GM21529 (cell line): ENCODE measurements around the gene CNOT9.

Experiments used
- ATAC-seq: cut with Tn5 transposase; IDR thresholded peaks from one replicate; pipeline ENCODE4 v1.9.1; 2021; ENCODE audit not compliant: unreplicated experiment

CNOT9 gene

GRCh38 chr2:218577482-218578220, 9.0 kb downstream of the CNOT9 start:
- no peak for ATAC-seq

GRCh38 chr2:218578272-218578877, 9.7 kb downstream of the CNOT9 start:
- ATAC-seq: no peak

GRCh38 chr2:218582076-218582475, 13.4 kb downstream of the CNOT9 start:
- peak; percentile 53 for ATAC-seq

- no peak for ATAC-seq
Observed at GRCh38 chr2:218583983-218584850, 15.6 kb downstream of the CNOT9 start.

- no peak for ATAC-seq
Observed at GRCh38 chr2:218585541-218585940, 16.9 kb downstream of the CNOT9 start.

GRCh38 chr2:218605432-218605831, 36.8 kb downstream of the CNOT9 start:
- ATAC-seq: no peak

- no peak for ATAC-seq
Observed at GRCh38 chr2:218607436-218608115, 38.9 kb downstream of the CNOT9 start, which contains the start of gene PLCD4. TSS of gene PLCD4 (plus strand) at chr2:218607899. CDS start at chr2:218615740, 7,841 bp downstream.

GRCh38 chr2:218615868-218616315, 47.3 kb downstream of the CNOT9 start:
- ATAC-seq: no peak

GRCh38 chr2:218618102-218618860, 49.6 kb downstream of the CNOT9 start:
- no peak for ATAC-seq

- no peak for ATAC-seq
Observed at GRCh38 chr2:218621007-218621406, 52.4 kb downstream of the CNOT9 start.

GRCh38 chr2:218622606-218623365, 54.1 kb downstream of the CNOT9 start:
- ATAC-seq: no peak

GRCh38 chr2:218623366-218623705, 54.7 kb downstream of the CNOT9 start:
- ATAC-seq: no peak

- ATAC-seq: no peak
Observed at GRCh38 chr2:218626369-218626768, 57.7 kb downstream of the CNOT9 start.

GRCh38 chr2:218627939-218628338, 59.3 kb downstream of the CNOT9 start:
- ATAC-seq: no peak

- ATAC-seq: no peak
Observed at GRCh38 chr2:218631837-218632236, 63.2 kb downstream of the CNOT9 start.

GRCh38 chr2:218635719-218636118, 67.1 kb downstream of the CNOT9 start:
- no peak for ATAC-seq

- ATAC-seq: no peak
Observed at GRCh38 chr2:218638372-218638771, 69.7 kb downstream of the CNOT9 start.

- ATAC-seq: no peak
Observed at GRCh38 chr2:218642121-218642656, 73.5 kb downstream of the CNOT9 start.

GRCh38 chr2:218642786-218643185, 74.1 kb downstream of the CNOT9 start:
- no peak for ATAC-seq
